Measurements from ENCODE around the gene CRPPA. TPM values are rescaled to one million over a fixed set of nuclear protein-coding genes. Genes with fewer than 3 reads are reported as not detected.

Gene CRPPA
- total RNA-seq, 1 donor from 2014 or later = 4.1 TPM

- no peak for DNase-seq
Measured at GRCh38 chr7:16422917-16423316, 1.6 kb upstream of the CRPPA start.

- no peak for DNase-seq
Measured at GRCh38 chr7:16422103-16422435, 731 bp upstream of the CRPPA start.

GRCh38 chr7:16420649-16421332 lies 547 bp downstream of the CRPPA start:
- peak; percentile 86 for DNase-seq

GRCh38 chr7:16420329-16420648 lies 1.0 kb downstream of the CRPPA start:
- DNase-seq = no peak

GRCh38 chr7:16419859-16420258 lies 1.5 kb downstream of the CRPPA start:
- DNase-seq = no peak

GRCh38 chr7:16419126-16419525 lies 2.2 kb downstream of the CRPPA start:
- no peak for DNase-seq

GRCh38 chr7:16417906-16418305 lies 3.4 kb downstream of the CRPPA start:
- no peak for DNase-seq

- DNase-seq = no peak
Measured at GRCh38 chr7:16416289-16417282, 4.8 kb downstream of the CRPPA start.

- peak; percentile 59 for DNase-seq
Measured at GRCh38 chr7:16412274-16413254, 8.8 kb downstream of the CRPPA start.

- DNase-seq = no peak
Measured at GRCh38 chr7:16411391-16411790, 9.9 kb downstream of the CRPPA start.

GRCh38 chr7:16409777-16410176 lies 11.6 kb downstream of the CRPPA start:
- DNase-seq = no peak

GRCh38 chr7:16404636-16405035 lies 16.7 kb downstream of the CRPPA start:
- no peak for DNase-seq

GRCh38 chr7:16403475-16403874 lies 17.9 kb downstream of the CRPPA start:
- no peak for DNase-seq

- DNase-seq = no peak
Measured at GRCh38 chr7:16402940-16403339, 18.4 kb downstream of the CRPPA start.

- peak; percentile 72 for DNase-seq
Measured at GRCh38 chr7:16402091-16402490, 19.2 kb downstream of the CRPPA start.

- no peak for DNase-seq
Measured at GRCh38 chr7:16400893-16401275, 20.5 kb downstream of the CRPPA start.

- no peak for DNase-seq
Measured at GRCh38 chr7:16399916-16400892, 21.1 kb downstream of the CRPPA start.

GRCh38 chr7:16399265-16399831 lies 22.0 kb downstream of the CRPPA start:
- DNase-seq = peak; percentile 39

- peak; percentile 38 for DNase-seq
Measured at GRCh38 chr7:16398146-16399017, 23.0 kb downstream of the CRPPA start.
